Upper lobe of left lung (tissue), 6 donors: ENCODE results near the gene APBB2. TPM values are rescaled to one million over a fixed set of nuclear protein-coding genes. Genes with fewer than 3 reads are reported as not detected.
"Not testable (repeated sequence)": the region's sequence is repeated elsewhere in the genome, so short reads cannot be mapped to it uniquely, and the experiment has no call there.

Experiments used
- ATAC-seq, 2 donors: fragments of 200-7000 bp; cut with Tn5 transposase; one replicate each; pipeline ENCODE4 v1.9.1; 2022; ENCODE audit warnings: mild to moderate bottlenecking in 2 of 2, moderate library complexity in 2 of 2; ENCODE audit not compliant: low FRiP score in 2 of 2
- DNase-seq, 2 donors: peaks; one replicate each; pipeline ENCODE4 v3.0.0-alpha.2; 2019 to 2020
- H3K27ac ChIP-seq, 4 donors: fragments of 200-600 bp; sonication (generic); one replicate each; pipeline ENCODE4 v1.5.1; 2016 to 2019
- H3K27me3 ChIP-seq, 4 donors: fragments of 200-600 bp; sonication (generic); one replicate each; pipeline ENCODE4 v1.5.1; 2017 to 2019
- H3K36me3 ChIP-seq, 4 donors: fragments of 200-600 bp; sonication (generic); one replicate each; pipeline ENCODE4 v1.5.1; 2016 to 2019
- H3K4me1 ChIP-seq, 4 donors: fragments of 200-600 bp; sonication (generic); one replicate each; pipeline ENCODE4 v1.5.1; 2018 to 2019
- H3K4me3 ChIP-seq, 4 donors: fragments of 200-600 bp; sonication (generic); one replicate each; pipeline ENCODE4 v1.5.1; 2017 to 2019; ENCODE audit warnings: mild to moderate bottlenecking in 2 of 4, moderate library complexity in 1 of 4
- H3K9me3 ChIP-seq, 4 donors: fragments of 200-600 bp; sonication (generic); one replicate each; pipeline ENCODE4 v1.5.1; 2018 to 2019
- EP300 ChIP-seq, 4 donors: sonication (generic); formaldehyde crosslinking; IDR thresholded peaks; one replicate each; pipeline ENCODE4 v1.5.1; 2017; ENCODE audit warnings: antibody characterized with exemption in 4 of 4, control low read depth in 2 of 4
- POLR2A ChIP-seq, 4 donors: fragments of 450-650 bp; IDR thresholded peaks; one replicate each; pipeline ENCODE4 v1.5.1; 2016 to 2017; ENCODE audit warnings: antibody characterized with exemption in 4 of 4, mild to moderate bottlenecking in 2 of 4
- POLR2AphosphoS5 ChIP-seq, 2 donors: sonication (generic); formaldehyde crosslinking; IDR thresholded peaks; one replicate each; pipeline ENCODE4 v1.5.1; 2017; ENCODE audit warnings: antibody characterized with exemption in 2 of 2
- WGBS, 2 donors: methylation state at CpG; one replicate each; pipeline ENCODE4 v1.1.5; 2017 to 2018; 5-methylcytosine and 5-hydroxymethylcytosine counted together
- total RNA-seq, 6 donors: library from RNA; depleted of rRNA in 4 of 6; stranded (reverse); fragments of >200 nt in 4 of 6; gene quantifications; one replicate each; pipeline versions ENCODE4 v1.1.0 to v1.2.1, GENCODE V29; 2016 to 2021
- TF ChIP-seq, protein P1 (sequence below), 6 experiments: fragments of 450-650 bp in 4 of 6; fragments of 200-600 bp in 2 of 6; sonication (generic) in 2 of 6; IDR thresholded peaks; one replicate each; pipeline ENCODE4 v1.5.1; 2016 to 2019; ENCODE audit warnings: antibody characterized with exemption in 6 of 6
- donor health status: DM: no; HTN: no; CAD: no; lungs with moderate emphysema.
- donor health status: DM: no; HTN: yes; CAD: no; lungs with severe emphysema.

Gene APBB2
- total RNA-seq, 6 donors from 2014 or later: 69.5 to 168 (median 102) TPM

DNA sequence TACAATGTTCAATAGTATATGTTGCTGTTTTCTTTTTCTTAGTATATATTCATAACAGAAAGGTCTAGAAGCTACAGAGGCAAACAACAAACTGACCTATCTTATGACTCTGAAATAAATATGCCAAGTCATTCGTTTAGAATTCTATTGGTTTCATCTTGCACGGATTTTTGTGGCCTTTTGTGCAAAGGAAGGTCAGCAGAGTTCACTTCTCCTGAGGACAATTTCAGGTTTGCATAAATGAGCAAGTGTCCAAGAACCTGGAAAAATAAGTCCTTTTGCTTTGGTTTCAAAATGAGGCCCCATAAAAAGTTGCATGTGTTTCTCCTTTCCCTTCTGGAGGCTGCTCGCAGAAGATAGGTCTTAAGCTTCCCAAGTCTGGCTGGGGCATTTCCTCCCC lies 156.9 kb downstream of the APBB2 start:
- DNase-seq (no peak), ATAC-seq (no peak)
- no peak overlapping the region for H3K27ac ChIP-seq
- H3K27me3 ChIP-seq: no peaks in the 10 kb centered on the region
- TF ChIP-seq EP300 (IDR thresholded peaks at IDR 0.05): no peak
- TF ChIP-seq, protein P1, sequence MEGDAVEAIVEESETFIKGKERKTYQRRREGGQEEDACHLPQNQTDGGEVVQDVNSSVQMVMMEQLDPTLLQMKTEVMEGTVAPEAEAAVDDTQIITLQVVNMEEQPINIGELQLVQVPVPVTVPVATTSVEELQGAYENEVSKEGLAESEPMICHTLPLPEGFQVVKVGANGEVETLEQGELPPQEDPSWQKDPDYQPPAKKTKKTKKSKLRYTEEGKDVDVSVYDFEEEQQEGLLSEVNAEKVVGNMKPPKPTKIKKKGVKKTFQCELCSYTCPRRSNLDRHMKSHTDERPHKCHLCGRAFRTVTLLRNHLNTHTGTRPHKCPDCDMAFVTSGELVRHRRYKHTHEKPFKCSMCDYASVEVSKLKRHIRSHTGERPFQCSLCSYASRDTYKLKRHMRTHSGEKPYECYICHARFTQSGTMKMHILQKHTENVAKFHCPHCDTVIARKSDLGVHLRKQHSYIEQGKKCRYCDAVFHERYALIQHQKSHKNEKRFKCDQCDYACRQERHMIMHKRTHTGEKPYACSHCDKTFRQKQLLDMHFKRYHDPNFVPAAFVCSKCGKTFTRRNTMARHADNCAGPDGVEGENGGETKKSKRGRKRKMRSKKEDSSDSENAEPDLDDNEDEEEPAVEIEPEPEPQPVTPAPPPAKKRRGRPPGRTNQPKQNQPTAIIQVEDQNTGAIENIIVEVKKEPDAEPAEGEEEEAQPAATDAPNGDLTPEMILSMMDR (IDR thresholded peaks at IDR 0.05): no peak
- no peak for TF ChIP-seq POLR2A (IDR thresholded peaks at IDR 0.05)
- no peak for TF ChIP-seq POLR2AphosphoS5 (IDR thresholded peaks at IDR 0.05)
- H3K4me3 ChIP-seq: no peak overlapping the region
- no peaks in the 10 kb centered on the region for H3K36me3 ChIP-seq
- H3K9me3 ChIP-seq: no peaks in the 10 kb centered on the region
- 78 to 80% methylated on average over 3 of the region's 3 CpGs for WGBS, 2 donors
- peaks cover 7 to 9% (median 9%) of the 10 kb centered on the region in 4 donors for H3K4me1 ChIP-seq

DNA sequence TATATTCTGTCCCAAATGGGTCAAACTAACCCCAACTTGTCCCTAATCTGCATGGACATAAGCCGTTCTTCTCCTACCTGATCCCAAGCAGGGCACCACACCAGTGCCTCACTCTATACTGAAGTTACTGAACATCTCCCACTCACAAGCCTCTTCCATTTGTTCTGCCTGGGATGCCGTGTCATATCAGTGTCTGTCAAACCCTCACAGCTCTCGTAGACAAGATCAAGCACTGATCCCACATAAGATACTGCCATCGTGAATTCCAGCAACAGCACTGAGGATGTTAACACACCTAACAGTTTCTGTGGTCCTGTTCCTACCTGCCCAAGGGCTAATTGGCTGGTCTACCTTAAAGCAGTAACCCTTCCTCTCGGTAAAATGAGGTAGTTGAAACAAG lies 162.1 kb downstream of the APBB2 start:
- no peak for ATAC-seq

DNA sequence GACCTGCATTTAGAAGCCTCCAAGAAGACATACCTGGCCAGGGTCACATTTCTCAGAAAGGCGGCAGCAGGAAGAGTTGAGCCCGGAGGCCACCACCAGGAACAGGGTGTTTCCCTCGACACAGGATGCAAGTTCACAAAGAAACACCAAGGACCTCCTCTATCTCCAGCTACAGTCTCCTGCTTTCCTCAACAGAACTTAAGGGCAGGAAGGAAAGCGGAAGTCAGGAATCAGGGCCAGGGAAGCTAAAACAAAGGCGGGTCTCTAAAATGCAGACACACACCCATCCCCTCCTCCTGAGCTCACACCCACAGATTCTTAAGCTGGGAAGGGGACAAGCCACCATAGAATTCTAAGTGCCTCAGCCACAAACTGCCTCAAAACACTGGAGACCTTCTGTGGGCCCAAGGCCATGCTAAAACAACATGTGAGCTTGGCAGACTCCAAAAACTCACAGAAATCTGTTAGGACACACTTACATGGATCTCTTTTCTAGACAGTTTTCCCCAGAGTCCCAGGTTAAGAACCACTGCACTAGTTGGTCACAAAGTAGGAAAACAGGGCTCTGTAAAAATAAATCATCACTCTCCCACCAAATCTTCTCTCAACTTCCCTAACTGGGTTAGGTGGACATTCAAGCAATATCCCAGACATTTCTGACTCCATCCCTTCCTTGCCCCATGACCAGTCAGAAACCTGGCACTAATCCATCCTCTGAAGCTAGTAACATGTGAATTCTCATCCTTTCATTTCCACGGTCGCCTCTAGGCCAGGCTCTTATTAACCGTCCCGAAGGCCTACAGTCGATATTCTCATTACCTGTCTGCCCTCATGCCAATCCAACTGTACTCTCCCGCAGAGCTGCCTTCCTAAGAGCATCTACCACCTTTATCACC lies 163.2 kb downstream of the APBB2 start:
- H3K36me3 ChIP-seq: no peaks in the 10 kb centered on the region
- no peak for DNase-seq
- H3K27me3 ChIP-seq: no peaks in the 10 kb centered on the region
- H3K4me3 ChIP-seq: peak overlapping the region in 2 of 4 donors; percentile 2 to 22
- H3K27ac ChIP-seq: peak overlapping the region; percentile 36 to 79 (median 64)
- no peak for ATAC-seq
- WGBS, 2 donors: 75 to 83% methylated on average over 10 to 11 of the region's 11 CpGs
- no peaks in the 10 kb centered on the region for H3K9me3 ChIP-seq
- H3K4me1 ChIP-seq: peaks cover 7 to 19% (median 12%) of the 10 kb centered on the region in 4 donors
- TF ChIP-seq POLR2AphosphoS5 (IDR thresholded peaks at IDR 0.05) (no peak), EP300 (IDR thresholded peaks at IDR 0.05) (peak in 1 of 4 donors; percentile 18)

More for the DNA sequence above, 162.1 kb downstream of the APBB2 start:
- 88 to 91% methylated on average over 5 of the region's 5 CpGs for WGBS, 2 donors
- Histone ChIP-seq H3K36me3 (no peaks in the 10 kb centered on the region), H3K9me3 (no peaks in the 10 kb centered on the region), H3K4me3 (no peak overlapping the region), H3K27me3 (no peaks in the 10 kb centered on the region), H3K27ac (peak overlapping the region in 3 of 4 donors; percentile 50 to 79 (median 77)), H3K4me1 (peaks cover 7 to 19% (median 12%) of the 10 kb centered on the region in 4 donors)
- DNase-seq: no peak
- TF ChIP-seq, protein P1 (IDR thresholded peaks at IDR 0.05): no peak
- TF ChIP-seq POLR2A (IDR thresholded peaks at IDR 0.05): no peak
- no peak for TF ChIP-seq EP300 (IDR thresholded peaks at IDR 0.05)
- no peak for TF ChIP-seq POLR2AphosphoS5 (IDR thresholded peaks at IDR 0.05)

DNA sequence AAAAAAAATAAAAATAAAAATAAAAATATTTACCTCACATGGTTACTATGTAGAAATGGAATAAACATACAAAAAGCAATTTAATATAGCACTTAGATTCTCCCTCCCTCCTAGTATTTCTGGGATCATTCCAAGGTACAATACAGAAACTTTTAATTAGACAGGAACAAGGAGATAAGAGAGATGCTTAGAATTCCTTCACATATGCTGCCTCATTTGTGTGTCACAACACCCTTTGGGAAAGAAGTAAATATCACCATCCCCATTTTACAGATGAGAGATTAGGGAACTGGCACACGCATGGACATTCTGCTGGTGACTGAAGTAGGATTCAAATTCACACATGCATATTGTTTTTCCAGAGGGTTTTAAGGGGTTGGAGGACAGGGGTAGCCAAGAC lies 164.2 kb downstream of the APBB2 start:
- peak overlapping the region; percentile 4 to 79 (median 52) for H3K27ac ChIP-seq
- ATAC-seq: no peak

DNA sequence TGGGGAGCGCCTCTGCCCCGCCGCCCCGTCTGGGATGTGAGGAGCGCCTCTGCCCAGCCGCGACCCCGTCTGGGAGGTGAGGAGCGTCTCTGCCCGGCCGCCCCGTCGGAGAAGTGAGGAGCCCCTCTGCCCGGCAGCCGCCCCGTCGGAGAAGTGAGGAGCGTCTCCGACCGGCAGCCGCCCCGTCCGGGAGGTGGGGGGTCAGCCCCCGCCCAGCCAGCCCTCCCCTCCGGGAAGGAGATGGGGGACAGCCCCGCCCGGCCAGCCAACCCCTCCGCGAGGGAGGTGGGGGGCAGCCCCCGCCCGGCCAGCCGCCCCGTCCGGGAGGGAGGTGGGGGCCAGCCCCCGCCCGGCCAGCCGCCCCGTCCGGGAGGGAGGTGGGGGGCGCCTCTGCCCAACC lies 165.2 kb downstream of the APBB2 start:
- H3K27me3 ChIP-seq, ATAC-seq, H3K9me3 ChIP-seq, H3K36me3 ChIP-seq: not testable (repeated sequence)
- DNase-seq: peak in 1 of 2 donors; percentile 75
- WGBS, 2 donors: 91% methylated on average over 40 of the region's 40 CpGs; no CpG with 5 or more reads in 1 of the 2 donors
- H3K4me1 ChIP-seq: peaks cover 7 to 19% (median 12%) of the 10 kb centered on the region in 4 donors
- H3K4me3 ChIP-seq: peak overlapping the region in 3 of 4 donors; percentile 29 to 34 (median 34)
- H3K27ac ChIP-seq: peak overlapping the region; percentile 49 to 79 (median 64)

More for the DNA sequence above, 164.2 kb downstream of the APBB2 start:
- WGBS, 2 donors: 65 to 74% methylated on average over 1 of the region's 1 CpG
- Histone ChIP-seq H3K4me1 (peaks cover 7 to 19% (median 12%) of the 10 kb centered on the region in 4 donors), H3K27me3 (no peaks in the 10 kb centered on the region), H3K36me3 (no peaks in the 10 kb centered on the region), H3K4me3 (peak overlapping the region in 3 of 4 donors; percentile 2 to 22 (median 7)), H3K9me3 (no peaks in the 10 kb centered on the region)
- no peak for DNase-seq
- no peak for TF ChIP-seq POLR2A (IDR thresholded peaks at IDR 0.05)
- no peak for TF ChIP-seq EP300 (IDR thresholded peaks at IDR 0.05)
- TF ChIP-seq, protein P1 (IDR thresholded peaks at IDR 0.05): no peak
- TF ChIP-seq POLR2AphosphoS5 (IDR thresholded peaks at IDR 0.05): no peak
